Ovary (tissue), 9 donors: Measurements from ENCODE around the gene HTR3B. TPM values are rescaled to one million over a fixed set of nuclear protein-coding genes. Genes with fewer than 3 reads are reported as not detected.

Experiments used
- DNase-seq, 5 donors: peaks; one replicate each; pipeline ENCODE4 v3.0.0-alpha.2; 2019 to 2020
- H3K27ac ChIP-seq, 2 donors: fragments of 200-600 bp; one replicate each; pipeline versions ENCODE4 v1.5.1 to v1.8.0; 2019 to 2022
- H3K27me3 ChIP-seq: fragments of 200-600 bp; one replicate; pipeline ENCODE4 v1.8.0; 2022
- H3K36me3 ChIP-seq: fragments of 200-600 bp; sonication (generic); one replicate; pipeline ENCODE4 v1.5.1; 2019
- H3K4me1 ChIP-seq: one replicate; pipeline ENCODE4 v1.8.1; 2013; ENCODE audit warnings: mild to moderate bottlenecking, moderate library complexity; ENCODE audit not compliant: insufficient read depth
- H3K4me3 ChIP-seq: fragments of 200-600 bp; sonication (generic); one replicate; pipeline ENCODE4 v1.5.1; 2017
- H3K9me3 ChIP-seq, 2 donors: fragments of 200-600 bp in 1 of 2; sonication (generic) in 1 of 2; one replicate each; pipeline versions ENCODE4 v1.5.1 to v1.8.1; 2013 to 2019; ENCODE audit warnings: mild to moderate bottlenecking in 1 of 2, moderate library complexity in 1 of 2
- CTCF ChIP-seq, 3 donors: fragments of 450-650 bp in 2 of 3; fragments of 200-600 bp in 1 of 3; IDR thresholded peaks; one replicate each; pipeline versions ENCODE4 v1.5.1 to v1.8.0; 2016 to 2022; ENCODE audit warnings: antibody characterized with exemption in 3 of 3, mild to moderate bottlenecking in 1 of 3
- EP300 ChIP-seq: sonication (generic); formaldehyde crosslinking; IDR thresholded peaks from one replicate; pipeline ENCODE4 v1.6.1; 2017; ENCODE audit warnings: antibody characterized with exemption
- POLR2A ChIP-seq: fragments of 450-650 bp; IDR thresholded peaks from one replicate; pipeline ENCODE4 v1.6.1; 2017; ENCODE audit warnings: antibody characterized with exemption, mild to moderate bottlenecking, moderate library complexity
- WGBS, 3 donors: extraction: QIAGEN DNeasy Blood & Tissue Kit in 1 of 3; methylation state at CpG; one replicate each; pipeline versions ENCODE4 v1.1.5 to v1.1.7; 2013 to 2017; 5-methylcytosine and 5-hydroxymethylcytosine counted together
- intact Hi-C, 4 donors: fragments of 100-400 bp; cut with DNase I; formaldehyde crosslinking; loops; one replicate each; pipeline versions ENCODE4 v1.11.0 to v1.15.1; 2022 to 2023
- polyA plus RNA-seq, 2 donors: library from polyadenylated mRNA; stranded (reverse); fragments of 200-250 nt in 1 of 2; fragments of 350-450 nt in 1 of 2; fragmentation: Illumina TruSeq in 1 of 2; extraction: RNeasy Lipid Tissue Mini Kit (QIAGEN cat#74804) in 1 of 2; gene quantifications; one replicate each; pipeline ENCODE4 v1.2.3, GENCODE V29; 2013 to 2014
- total RNA-seq, 7 donors: library from RNA; depleted of rRNA in 2 of 7; stranded (reverse); fragments of >200 nt in 2 of 7; fragmentation: NEBNext Ultra II Directional in 3 of 7; extraction: Animal tissue kit (Norgen Biotek cat#: 25700) in 3 of 7; gene quantifications; one replicate each; pipeline versions ENCODE4 v1.1.0 to v1.2.4, GENCODE V29; 2016 to 2023
- donor health status: DM: no; HTN: no; CAD: no; lungs with moderate emphysema.
- donor health status: DM: no; HTN: no; CAD: no.
- donor health status: Bipolar disorder and iron deficiency.
- donor health status: DM: yes; HTN: yes; CAD: no.
- donor health status: DM: no; HTN: no; CAD: no.
- donor health status: DM: yes; HTN: yes; CAD: no.

HTR3B gene
- total and polyA plus RNA-seq, 9 donors, result not detected

- no peaks in the 10 kb centered on the region for H3K27me3 ChIP-seq
- no peak for DNase-seq
- no peak overlapping the region for H3K4me3 ChIP-seq
- TF ChIP-seq POLR2A, result no peak
- TF ChIP-seq CTCF (IDR thresholded peaks at IDR 0.05), result no peak
- no peak for TF ChIP-seq EP300
- no peaks in the 10 kb centered on the region for H3K36me3 ChIP-seq
- no peak overlapping the region for H3K27ac ChIP-seq
- WGBS, 3 donors, result 14 to 20% (median 17%) methylated on average over 1 of the region's 1 CpG
- intact Hi-C loops, result no loop called here
- peaks cover 2% of the 10 kb centered on the region for H3K4me1 ChIP-seq
- no peaks in the 10 kb centered on the region for H3K9me3 ChIP-seq
Observed at GRCh38 chr11:113979431-113979830, 74.8 kb downstream of the HTR3B start.

- WGBS, 3 donors, result 70 to 77% (median 75%) methylated on average over 6 of the region's 6 CpGs
- DNase-seq, result no peak
- intact Hi-C loops, result no loop called here
- Histone ChIP-seq H3K27me3 (no peaks in the 10 kb centered on the region), H3K27ac (no peak overlapping the region), H3K4me3 (no peak overlapping the region), H3K9me3 (no peaks in the 10 kb centered on the region), H3K4me1 (no peaks in the 10 kb centered on the region), H3K36me3 (no peaks in the 10 kb centered on the region)
- TF ChIP-seq CTCF (IDR thresholded peaks at IDR 0.05) (no peak), POLR2A (no peak), EP300 (no peak)
Observed at GRCh38 chr11:113980785-113981184, 76.2 kb downstream of the HTR3B start.

GRCh38 chr11:113982306-113982705, 77.7 kb downstream of the HTR3B start:
- Histone ChIP-seq H3K36me3 (no peaks in the 10 kb centered on the region), H3K27ac (no peak overlapping the region), H3K27me3 (no peaks in the 10 kb centered on the region), H3K4me1 (no peaks in the 10 kb centered on the region), H3K9me3 (no peaks in the 10 kb centered on the region), H3K4me3 (no peak overlapping the region)
- TF ChIP-seq EP300 (no peak), POLR2A (no peak), CTCF (IDR thresholded peaks at IDR 0.05) (no peak)
- intact Hi-C loops, result no loop called here
- DNase-seq, result no peak

GRCh38 chr11:113984781-113985180, 80.2 kb downstream of the HTR3B start:
- intact Hi-C loops, result no loop called here
- no peak for DNase-seq
- Histone ChIP-seq H3K27me3 (no peaks in the 10 kb centered on the region), H3K4me1 (no peaks in the 10 kb centered on the region), H3K9me3 (no peaks in the 10 kb centered on the region), H3K36me3 (no peaks in the 10 kb centered on the region), H3K27ac (no peak overlapping the region), H3K4me3 (no peak overlapping the region)
- 59 to 65% (median 62%) methylated on average over 6 of the region's 6 CpGs for WGBS, 3 donors
- TF ChIP-seq CTCF (IDR thresholded peaks at IDR 0.05) (no peak), POLR2A (no peak), EP300 (no peak)

GRCh38 chr11:113985906-113986305, 81.3 kb downstream of the HTR3B start:
- no peak for DNase-seq
- no peak for TF ChIP-seq EP300
- no peak for TF ChIP-seq POLR2A
- TF ChIP-seq CTCF (IDR thresholded peaks at IDR 0.05), result no peak
- Histone ChIP-seq H3K4me1 (no peaks in the 10 kb centered on the region), H3K27me3 (no peaks in the 10 kb centered on the region), H3K36me3 (no peaks in the 10 kb centered on the region), H3K27ac (no peak overlapping the region), H3K4me3 (no peak overlapping the region), H3K9me3 (no peaks in the 10 kb centered on the region)
- intact Hi-C loops, result no loop called here
- WGBS, 3 donors, result 55 to 63% (median 60%) methylated on average over 4 of the region's 4 CpGs
